HG02885 (cell line): Measurements from ENCODE around the gene KMO.

Experiments used
- ATAC-seq: cut with Tn5 transposase; IDR thresholded peaks from one replicate; pipeline ENCODE4 v1.9.1; 2021; ENCODE audit warnings: mild to moderate bottlenecking; ENCODE audit not compliant: unreplicated experiment, poor library complexity

KMO gene

GRCh38 chr1:241591736-241592135 lies 59.6 kb downstream of the KMO start:
- no peak for ATAC-seq

DNA sequence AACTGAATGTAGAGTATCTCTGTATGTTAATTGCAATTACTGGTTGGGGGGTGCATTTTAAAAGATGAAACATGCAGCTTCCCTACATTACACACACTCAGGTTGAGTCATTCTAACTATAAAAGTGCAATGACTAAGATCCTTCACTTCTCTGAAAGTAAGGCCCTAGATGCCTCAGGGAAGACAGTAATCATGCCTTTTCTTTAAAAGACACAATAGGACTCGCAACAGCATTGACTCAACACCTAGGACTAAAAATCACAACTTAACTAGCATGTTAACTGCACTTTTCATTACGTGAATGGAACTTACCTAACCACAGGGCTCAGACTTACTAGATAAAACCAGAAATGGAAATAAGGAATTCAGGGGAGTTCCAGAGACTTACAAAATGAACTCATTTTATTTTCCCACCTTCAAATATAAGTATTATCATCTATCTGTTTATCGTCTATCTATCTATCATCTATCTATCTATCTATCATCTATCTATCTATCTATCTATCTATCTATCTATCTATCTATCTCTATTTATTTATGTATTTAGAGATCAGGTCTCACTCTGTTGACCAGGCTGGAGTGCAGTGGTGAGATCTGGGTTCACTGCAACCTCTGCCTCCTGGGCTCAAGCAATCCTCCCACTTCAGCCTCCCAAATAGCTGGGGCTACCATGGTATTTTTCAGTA lies 60.2 kb downstream of the KMO start:
- peak; percentile 86 for ATAC-seq

- no peak for ATAC-seq
These were observed 61.0 kb downstream of the KMO start for GRCh38 chr1:241593186-241593585.

DNA sequence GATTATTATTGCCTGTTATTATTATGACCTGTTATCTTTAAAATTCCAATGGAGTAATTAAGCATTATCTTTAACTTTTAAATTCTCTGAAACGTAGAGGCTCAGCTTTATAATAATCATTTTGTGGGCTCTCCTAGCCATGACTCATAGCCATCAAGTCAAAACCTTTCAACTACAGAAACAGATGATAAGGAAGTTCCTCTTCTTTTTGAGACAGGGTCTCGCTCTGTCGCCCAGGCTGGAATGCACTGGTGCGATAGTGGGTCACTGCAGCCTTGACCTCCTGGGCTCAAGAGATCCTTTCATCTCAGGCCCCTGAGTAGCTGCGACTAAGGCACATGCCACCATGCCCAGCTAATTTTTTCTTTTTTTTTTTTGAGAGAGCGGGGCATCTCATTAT lies 64.5 kb downstream of the KMO start:
- ATAC-seq = no peak

DNA sequence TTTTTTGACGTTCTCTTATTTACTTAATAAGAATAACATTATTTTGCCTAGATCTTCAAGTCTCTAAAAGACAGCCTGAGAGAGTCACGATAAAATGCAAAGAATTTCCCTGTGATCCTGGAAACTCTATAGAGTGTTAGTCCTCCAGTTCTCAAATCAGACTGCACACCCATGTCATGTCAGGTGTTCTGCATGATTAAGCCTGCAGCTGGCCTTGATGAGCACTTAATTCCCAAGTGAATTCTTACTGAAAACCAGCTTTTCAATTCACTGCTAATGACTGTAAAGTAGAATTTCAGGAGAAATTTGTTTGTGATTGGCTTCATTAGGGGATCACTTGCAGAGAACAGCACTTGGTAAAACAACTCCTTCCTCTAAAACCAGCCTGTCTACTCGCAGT lies 66.1 kb downstream of the KMO start:
- peak; percentile 38 for ATAC-seq

- ATAC-seq = peak; percentile 89
These were observed 68.3 kb downstream of the KMO start for GRCh38 chr1:241600496-241600901.

DNA sequence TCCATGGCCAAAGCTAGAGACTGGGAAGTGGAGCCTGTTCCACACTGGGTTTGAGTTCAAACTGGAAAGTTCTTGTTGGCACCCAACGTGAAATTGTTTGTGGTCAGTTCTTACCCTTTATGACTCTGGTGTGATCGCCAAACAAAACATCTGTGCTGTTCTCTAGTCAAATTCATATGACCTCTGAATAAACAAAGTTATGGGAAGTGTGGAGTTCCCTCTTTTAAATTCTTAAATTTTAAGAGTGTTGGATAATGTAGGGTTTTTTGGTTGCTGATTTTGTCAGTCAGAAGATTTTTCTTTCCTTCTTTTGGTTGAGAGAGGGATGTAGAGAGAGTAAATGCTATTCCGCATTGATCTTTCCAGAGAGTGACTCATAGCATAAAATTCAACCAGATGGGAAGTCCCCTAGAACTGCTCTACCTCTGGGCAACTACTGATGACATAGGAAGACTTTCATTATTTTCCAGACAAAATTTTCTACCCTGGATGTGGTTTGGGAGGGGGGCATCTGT lies 71.6 kb downstream of the KMO start:
- ATAC-seq = no peak

DNA sequence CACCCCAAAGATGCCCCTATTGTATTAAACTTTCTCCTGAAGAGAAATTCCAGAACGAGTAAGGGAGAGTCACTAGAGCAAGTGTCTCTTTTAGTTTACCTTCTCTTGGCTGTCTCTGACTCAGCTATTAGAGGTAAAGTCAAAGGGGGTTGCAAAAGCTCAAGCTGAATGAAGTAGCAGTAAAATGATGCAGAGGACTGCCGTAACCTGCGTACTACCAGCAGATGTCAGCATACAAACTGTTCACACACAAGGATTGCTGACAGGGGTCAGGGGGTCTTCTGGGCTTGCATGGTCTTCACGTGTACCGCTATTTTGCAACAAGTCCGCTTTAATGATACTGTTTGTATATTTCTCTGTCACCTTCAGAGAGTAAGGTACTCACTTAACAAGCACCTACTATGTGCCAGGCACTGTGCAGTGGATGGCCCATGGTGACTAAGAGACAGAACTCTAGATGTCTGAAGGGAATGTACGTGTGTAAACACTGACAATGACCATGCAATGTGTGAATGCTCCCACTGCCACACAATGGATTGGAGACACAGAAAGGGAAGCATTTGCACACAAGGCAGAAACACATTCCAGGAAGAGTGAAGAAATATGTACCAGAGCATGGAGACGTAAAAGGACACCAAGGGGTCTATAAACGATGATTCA lies 73.1 kb downstream of the KMO start:
- no peak for ATAC-seq

DNA sequence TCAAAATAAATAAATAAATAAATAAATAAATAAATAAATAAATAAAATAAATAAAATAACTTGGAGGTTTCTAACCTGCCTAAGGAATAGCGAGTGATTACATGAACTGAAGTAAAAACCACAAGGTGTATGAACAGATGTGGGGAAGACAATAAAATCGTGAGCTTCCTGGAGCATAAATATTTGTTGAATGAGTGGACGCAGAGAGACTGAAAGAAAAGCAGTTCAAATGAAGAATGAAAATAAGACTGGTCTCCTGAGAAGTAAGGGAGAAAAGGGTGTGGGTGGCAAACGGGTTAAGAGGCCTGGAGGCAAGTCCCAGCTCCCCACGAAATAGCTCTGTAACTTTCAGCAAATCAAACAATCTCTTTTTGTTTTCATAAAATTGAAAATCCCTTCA lies 74.4 kb downstream of the KMO start:
- ATAC-seq = no peak

GRCh38 chr1:241607497-241607896 lies 75.3 kb downstream of the KMO start:
- no peak for ATAC-seq

GRCh38 chr1:241608379-241609033 lies 76.3 kb downstream of the KMO start:
- peak; percentile 49 for ATAC-seq

- ATAC-seq = no peak
These were observed 78.1 kb downstream of the KMO start for GRCh38 chr1:241610056-241610815.

DNA sequence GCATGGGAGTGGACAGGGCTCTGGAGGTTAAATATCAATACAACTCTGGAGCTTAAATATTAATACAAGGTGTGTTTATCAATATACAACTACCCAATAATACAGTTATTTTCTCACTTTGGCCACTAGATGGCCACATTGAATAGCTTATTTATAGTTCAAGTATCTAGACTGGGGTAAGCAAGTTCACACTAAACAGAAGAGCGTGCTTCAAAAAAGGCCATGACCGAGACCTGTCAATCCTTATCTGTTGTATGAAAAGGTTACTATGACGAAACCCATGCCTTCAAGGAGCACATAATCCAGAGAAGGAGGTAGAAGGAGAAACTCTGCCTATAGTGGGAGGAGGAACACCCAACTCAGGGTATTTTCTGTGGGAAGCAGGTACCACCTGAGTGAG lies 78.9 kb downstream of the KMO start:
- ATAC-seq = peak; percentile 84

GRCh38 chr1:241611736-241612135 lies 79.6 kb downstream of the KMO start:
- no peak for ATAC-seq

GRCh38 chr1:241612533-241613477 lies 80.6 kb downstream of the KMO start:
- ATAC-seq = no peak

- ATAC-seq = peak; percentile 29
These were observed 82.0 kb downstream of the KMO start for GRCh38 chr1:241614144-241614543.

- no peak for ATAC-seq
These were observed 82.4 kb downstream of the KMO start for GRCh38 chr1:241614572-241614971.

- ATAC-seq = no peak
These were observed 83.1 kb downstream of the KMO start for GRCh38 chr1:241615043-241615974.

DNA sequence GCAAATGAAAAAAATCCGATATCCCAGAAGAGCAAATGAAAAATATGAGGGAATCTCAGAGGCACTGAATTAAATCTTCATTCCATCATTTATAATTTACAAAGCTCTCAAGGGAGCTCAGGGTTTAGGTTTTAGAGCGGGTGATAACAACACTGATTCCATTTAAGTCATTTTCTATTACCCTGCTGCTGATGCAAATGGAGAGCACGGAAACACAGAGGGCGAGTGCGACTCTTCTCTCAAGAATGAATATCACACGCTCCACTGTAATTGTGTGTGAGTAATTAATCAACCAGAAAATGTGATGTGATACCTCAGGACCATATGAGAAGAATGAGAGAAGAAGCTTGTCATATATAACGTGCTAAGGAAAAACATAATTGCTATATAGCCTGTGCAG lies 85.2 kb downstream of the KMO start:
- ATAC-seq = no peak
